Measurements from ENCODE around the gene CCDC110. TPM values are rescaled to one million over a fixed set of nuclear protein-coding genes. Genes with fewer than 3 reads are reported as not detected.

Gene CCDC110
- total and polyA plus RNA-seq, 7 donors, result 0.69 to 9.3 (median 1.6) TPM

DNA sequence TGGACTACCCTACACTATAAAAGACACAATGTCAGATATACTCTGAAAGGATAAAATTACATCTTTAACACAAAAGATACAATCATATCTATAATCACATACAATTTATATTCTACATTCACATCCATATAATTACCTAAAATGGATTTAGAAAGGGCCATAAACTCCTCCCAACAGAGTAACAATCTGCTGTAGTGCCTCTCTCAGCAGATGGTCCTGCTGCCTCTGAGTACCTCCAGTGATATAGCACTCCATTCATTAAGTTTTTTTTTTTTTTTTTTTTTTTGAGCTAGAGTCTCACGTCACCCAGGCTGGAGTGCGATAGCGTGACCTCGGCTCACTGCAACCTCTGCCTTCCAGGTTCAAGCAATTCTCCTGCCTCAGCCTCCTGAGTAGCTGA, 67.5 kb downstream of the CCDC110 start:
- no peak for TF ChIP-seq EP300 (IDR thresholded peaks at IDR 0.05)
- no peak for TF ChIP-seq POLR2AphosphoS5 (IDR thresholded peaks at IDR 0.05)
- TF ChIP-seq POLR2A (IDR thresholded peaks at IDR 0.05), result no peak
- TF ChIP-seq, protein P1, sequence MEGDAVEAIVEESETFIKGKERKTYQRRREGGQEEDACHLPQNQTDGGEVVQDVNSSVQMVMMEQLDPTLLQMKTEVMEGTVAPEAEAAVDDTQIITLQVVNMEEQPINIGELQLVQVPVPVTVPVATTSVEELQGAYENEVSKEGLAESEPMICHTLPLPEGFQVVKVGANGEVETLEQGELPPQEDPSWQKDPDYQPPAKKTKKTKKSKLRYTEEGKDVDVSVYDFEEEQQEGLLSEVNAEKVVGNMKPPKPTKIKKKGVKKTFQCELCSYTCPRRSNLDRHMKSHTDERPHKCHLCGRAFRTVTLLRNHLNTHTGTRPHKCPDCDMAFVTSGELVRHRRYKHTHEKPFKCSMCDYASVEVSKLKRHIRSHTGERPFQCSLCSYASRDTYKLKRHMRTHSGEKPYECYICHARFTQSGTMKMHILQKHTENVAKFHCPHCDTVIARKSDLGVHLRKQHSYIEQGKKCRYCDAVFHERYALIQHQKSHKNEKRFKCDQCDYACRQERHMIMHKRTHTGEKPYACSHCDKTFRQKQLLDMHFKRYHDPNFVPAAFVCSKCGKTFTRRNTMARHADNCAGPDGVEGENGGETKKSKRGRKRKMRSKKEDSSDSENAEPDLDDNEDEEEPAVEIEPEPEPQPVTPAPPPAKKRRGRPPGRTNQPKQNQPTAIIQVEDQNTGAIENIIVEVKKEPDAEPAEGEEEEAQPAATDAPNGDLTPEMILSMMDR (IDR thresholded peaks at IDR 0.05), result no peak
- H3K27ac ChIP-seq, result no peak overlapping the region
- WGBS, 2 donors, result 96 to 99% methylated on average over 4 of the region's 4 CpGs

DNA sequence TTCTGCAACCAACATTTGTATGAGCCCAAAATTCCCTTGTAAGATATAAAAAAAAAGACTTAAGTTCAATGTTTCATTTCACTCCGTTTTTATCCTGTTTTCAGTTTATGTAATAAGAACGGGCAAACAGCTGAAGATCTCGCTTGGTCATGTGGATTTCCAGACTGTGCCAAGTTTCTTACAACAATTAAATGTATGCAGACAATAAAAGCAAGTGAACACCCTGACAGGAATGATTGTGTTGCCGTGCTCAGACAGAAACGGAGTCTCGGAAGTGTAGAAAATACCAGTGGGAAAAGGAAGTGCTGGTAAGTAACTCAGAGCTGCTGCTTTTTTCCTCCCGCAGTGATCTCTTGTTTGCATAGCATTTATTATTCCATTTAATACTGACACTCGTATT, 72.1 kb downstream of the CCDC110 start:
- Histone ChIP-seq H3K4me3 (no peak overlapping the region), H3K27me3 (no peaks in the 10 kb centered on the region), H3K36me3 (peaks cover 0 to 52% (median 10%) of the 10 kb centered on the region in 4 donors), H3K27ac (peak overlapping the region in 3 of 4 donors; percentile 21 to 99 (median 31)), H3K4me1 (peaks cover 0 to 35% (median 11%) of the 10 kb centered on the region in 4 donors), H3K9me3 (no peaks in the 10 kb centered on the region)
- intact Hi-C loops (cut with DNase I), result loop anchor here (5.0 to 10.0 kb wide), 2 partner anchors 193 to 255 kb away; partner anchors contain the start of gene SLC25A4
- no peak for DNase-seq
- TF ChIP-seq, protein P1 (IDR thresholded peaks at IDR 0.05), result no peak
- TF ChIP-seq EP300 (IDR thresholded peaks at IDR 0.05), result no peak
- no peak for TF ChIP-seq POLR2AphosphoS5 (IDR thresholded peaks at IDR 0.05)
- no peak for TF ChIP-seq POLR2A (IDR thresholded peaks at IDR 0.05)
- 18 to 63% methylated on average over 8 of the region's 8 CpGs for WGBS, 2 donors

More for the DNA sequence above, 67.5 kb downstream of the CCDC110 start:
- Histone ChIP-seq H3K9me3 (no peaks in the 10 kb centered on the region), H3K27me3 (no peaks in the 10 kb centered on the region), H3K36me3 (peaks cover 3 to 95% (median 12%) of the 10 kb centered on the region in 4 donors), H3K4me1 (peaks cover 0 to 7% (median 0%) of the 10 kb centered on the region in 4 donors), H3K4me3 (no peak overlapping the region)
- DNase-seq, result no peak
- intact Hi-C loops (cut with DNase I), result no loop called here

DNA sequence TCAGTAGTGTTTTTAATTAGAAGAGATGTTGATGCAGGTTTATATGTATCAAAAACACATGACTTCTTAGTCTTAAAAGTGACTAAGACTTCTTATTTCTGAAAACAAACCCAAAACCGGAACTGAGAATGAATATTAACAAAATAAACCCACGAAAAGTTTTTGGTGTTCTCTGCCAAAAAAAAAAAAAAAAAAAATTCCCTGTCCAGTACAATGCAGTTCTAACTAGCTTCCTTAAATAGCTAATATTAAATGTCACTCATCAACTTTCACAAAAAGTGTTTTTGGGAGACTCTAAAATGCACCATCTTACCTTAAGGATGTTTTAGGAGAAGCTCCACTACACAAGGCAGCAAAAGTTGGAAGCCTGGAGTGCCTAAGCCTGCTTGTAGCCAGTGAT, 72.9 kb downstream of the CCDC110 start:
- TF ChIP-seq POLR2AphosphoS5 (IDR thresholded peaks at IDR 0.05), result no peak
- TF ChIP-seq, protein P1 (IDR thresholded peaks at IDR 0.05), result no peak
- TF ChIP-seq EP300 (IDR thresholded peaks at IDR 0.05), result no peak
- no peak for TF ChIP-seq POLR2A (IDR thresholded peaks at IDR 0.05)
- Histone ChIP-seq H3K4me3 (no peak overlapping the region), H3K9me3 (no peaks in the 10 kb centered on the region), H3K36me3 (peaks cover 0 to 45% (median 10%) of the 10 kb centered on the region in 4 donors), H3K4me1 (peaks cover 0 to 38% (median 11%) of the 10 kb centered on the region in 4 donors), H3K27me3 (no peaks in the 10 kb centered on the region), H3K27ac (peak overlapping the region; percentile 21 to 100 (median 70))
- WGBS, 2 donors, result 59 to 71% methylated on average over 2 of the region's 2 CpGs
- DNase-seq, result no peak
- intact Hi-C loops (cut with DNase I), result loop anchor here (5.0 to 10.0 kb wide), 2 partner anchors 194 to 254 kb away; partner anchors contain the start of gene SLC25A4

DNA sequence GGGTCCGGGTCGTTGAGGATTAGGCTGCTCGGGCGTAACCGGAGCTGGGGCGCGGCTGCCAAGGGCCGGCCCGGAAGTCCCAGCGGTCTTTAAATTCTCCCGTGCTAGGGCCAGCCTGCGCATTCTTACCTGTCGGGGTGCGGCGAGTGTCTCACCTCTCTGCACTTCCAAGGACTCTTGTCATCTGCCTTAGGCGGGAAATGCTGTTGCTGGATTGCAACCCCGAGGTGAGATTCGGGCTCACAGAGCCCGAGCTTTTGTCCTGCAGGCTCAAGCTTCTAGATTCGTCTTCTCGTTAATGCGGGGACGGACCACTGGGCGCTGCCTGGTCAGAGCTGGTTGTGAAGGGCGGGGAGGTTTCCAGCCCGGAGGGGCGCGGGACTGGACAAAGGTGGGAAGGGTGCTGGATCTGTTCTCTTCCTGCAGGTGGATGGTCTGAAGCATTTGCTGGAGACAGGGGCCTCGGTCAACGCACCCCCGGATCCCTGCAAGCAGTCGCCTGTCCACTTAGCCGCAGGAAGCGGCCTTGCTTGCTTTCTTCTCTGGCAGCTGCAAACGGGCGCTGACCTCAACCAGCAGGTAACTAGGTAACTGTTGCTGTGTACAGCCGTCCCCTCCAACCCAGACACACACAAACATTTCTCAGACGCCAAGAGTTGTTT, 74.7 kb downstream of the CCDC110 start, which contains the start of gene ANKRD37:
TSS of gene ANKRD37 (plus strand) at position 118 of the 662 bp plus-strand sequence. CDS start at position 201, 83 bp downstream.
- Histone ChIP-seq H3K4me1 (peaks cover 0 to 38% (median 11%) of the 10 kb centered on the region in 4 donors), H3K27ac (peak within 1 kb of the TSS; percentile 94 to 100 (median 98)), H3K9me3 (no peaks in the 10 kb centered on the region), H3K4me3 (peak within 1 kb of the TSS; percentile 55 to 80 (median 72)), H3K27me3 (no peaks in the 10 kb centered on the region), H3K36me3 (peaks cover 0 to 28% (median 4%) of the 10 kb centered on the region in 4 donors)
- DNase-seq, result no peak
- WGBS, 2 donors, result 3 to 14% methylated on average over 38 of the region's 38 CpGs
- intact Hi-C loops (cut with DNase I), result loop anchor here (1.0 to 10.0 kb wide), 4 partner anchors 28 to 252 kb away; partner anchors contain the start of genes CFAP97, SLC25A4 and UFSP2
- TF ChIP-seq POLR2AphosphoS5 (IDR thresholded peaks at IDR 0.05) (no peak), POLR2A (IDR thresholded peaks at IDR 0.05) (peak in 1 of 2 donors; percentile 42), EP300 (IDR thresholded peaks at IDR 0.05) (no peak)
